Measurements from ENCODE around the gene TRIM44.
A peak's percentile ranks its signal among the peaks of the same experiment; 100 is the strongest.
"Not testable (repeated sequence)": the region's sequence is repeated elsewhere in the genome, so short reads cannot be mapped to it uniquely, and the experiment has no call there.

Gene TRIM44

GRCh38 chr11:35633827-35634423 is 28.6 kb upstream of the TRIM44 start:
- no peak for DNase-seq (ENCODE audit: low read depth)

GRCh38 chr11:35635933-35636332 is 26.6 kb upstream of the TRIM44 start:
- DNase-seq (ENCODE audit: low read depth) = no peak

GRCh38 chr11:35639591-35640179 is 22.9 kb upstream of the TRIM44 start:
- no peak for DNase-seq (ENCODE audit: low read depth)

- no peak for DNase-seq (ENCODE audit: low read depth)
These were observed 21.2 kb upstream of the TRIM44 start for GRCh38 chr11:35641171-35641897.

GRCh38 chr11:35641964-35642363 is 20.6 kb upstream of the TRIM44 start:
- DNase-seq (ENCODE audit: low read depth) = no peak

- DNase-seq (ENCODE audit: low read depth) = no peak
These were observed 15.0 kb upstream of the TRIM44 start for GRCh38 chr11:35647421-35648093.

GRCh38 chr11:35650006-35650405 is 12.6 kb upstream of the TRIM44 start:
- DNase-seq (ENCODE audit: low read depth) = no peak

GRCh38 chr11:35650467-35650866 is 12.1 kb upstream of the TRIM44 start:
- DNase-seq (ENCODE audit: low read depth) = no peak

GRCh38 chr11:35651263-35651662 is 11.3 kb upstream of the TRIM44 start:
- no peak for DNase-seq (ENCODE audit: low read depth)

- DNase-seq (ENCODE audit: low read depth) = not testable (repeated sequence)
These were observed 9.8 kb upstream of the TRIM44 start for GRCh38 chr11:35652786-35653185.

- DNase-seq (ENCODE audit: low read depth) = no peak
These were observed 7.9 kb upstream of the TRIM44 start for GRCh38 chr11:35654711-35655110.

- no peak for DNase-seq (ENCODE audit: low read depth)
These were observed 7.3 kb upstream of the TRIM44 start for GRCh38 chr11:35655254-35655653.

- DNase-seq (ENCODE audit: low read depth) = no peak
These were observed 6.7 kb upstream of the TRIM44 start for GRCh38 chr11:35655856-35656255.

- DNase-seq (ENCODE audit: low read depth) = no peak
These were observed 4.3 kb upstream of the TRIM44 start for GRCh38 chr11:35658020-35658948.

GRCh38 chr11:35661534-35661933 is 1.0 kb upstream of the TRIM44 start:
- DNase-seq (ENCODE audit: low read depth) = no peak

GRCh38 chr11:35662061-35662648 is 420 bp upstream of the TRIM44 start:
- DNase-seq (ENCODE audit: low read depth) = peak; percentile 12

- DNase-seq (ENCODE audit: low read depth) = no peak
These were observed 780 bp downstream of the TRIM44 start for GRCh38 chr11:35663408-35663702.

- no peak for DNase-seq (ENCODE audit: low read depth)
These were observed 2.4 kb downstream of the TRIM44 start for GRCh38 chr11:35664977-35665441.

GRCh38 chr11:35667257-35667656 is 4.7 kb downstream of the TRIM44 start:
- no peak for DNase-seq (ENCODE audit: low read depth)

- not testable (repeated sequence) for DNase-seq (ENCODE audit: low read depth)
These were observed 5.8 kb downstream of the TRIM44 start for GRCh38 chr11:35668350-35668749.

GRCh38 chr11:35671396-35672127 is 9.0 kb downstream of the TRIM44 start:
- DNase-seq (ENCODE audit: low read depth) = no peak
